ENCODE measurements around the gene TMTC4. TPM values are rescaled to one million over a fixed set of nuclear protein-coding genes. Genes with fewer than 3 reads are reported as not detected.
A peak's percentile ranks its signal among the peaks of the same experiment; 100 is the strongest.
"Not testable (repeated sequence)": the region's sequence is repeated elsewhere in the genome, so short reads cannot be mapped to it uniquely, and the experiment has no call there.

Gene TMTC4
- total RNA-seq, 1 experiment from 2014 or later = 31.1 TPM

GRCh38 chr13:100630555-100630954, 44.0 kb downstream of the TMTC4 start:
- no peak for DNase-seq (ENCODE audit: low spot score)

GRCh38 chr13:100627120-100627519, 47.5 kb downstream of the TMTC4 start:
- no peak for DNase-seq (ENCODE audit: low spot score)

GRCh38 chr13:100625447-100625846, 49.1 kb downstream of the TMTC4 start:
- DNase-seq (ENCODE audit: low spot score) = no peak

- DNase-seq (ENCODE audit: low spot score) = no peak
Observed at GRCh38 chr13:100620792-100621191, 53.8 kb downstream of the TMTC4 start.

GRCh38 chr13:100619940-100620339, 54.7 kb downstream of the TMTC4 start:
- no peak for DNase-seq (ENCODE audit: low spot score)

DNA sequence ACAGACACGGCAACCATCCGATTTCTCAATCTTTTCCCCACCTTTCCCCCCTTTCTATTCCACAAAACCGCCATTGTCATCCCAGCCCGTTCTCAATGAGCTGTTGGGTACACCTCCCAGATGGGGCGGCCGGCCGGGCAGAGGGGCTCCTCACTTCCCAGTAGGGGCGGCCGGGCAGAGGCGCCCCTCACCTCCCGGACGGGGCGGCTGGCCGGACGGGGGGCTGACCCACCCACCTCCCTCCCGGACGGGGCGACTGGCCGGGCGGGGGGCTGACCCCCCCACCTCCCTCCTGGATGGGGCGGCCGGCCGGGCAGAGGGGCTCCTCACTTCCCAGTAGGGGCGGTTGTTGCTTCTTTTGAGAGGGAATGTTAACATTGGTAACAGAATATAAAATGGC, 55.7 kb downstream of the TMTC4 start:
- DNase-seq (ENCODE audit: low spot score) = not testable (repeated sequence)

DNA sequence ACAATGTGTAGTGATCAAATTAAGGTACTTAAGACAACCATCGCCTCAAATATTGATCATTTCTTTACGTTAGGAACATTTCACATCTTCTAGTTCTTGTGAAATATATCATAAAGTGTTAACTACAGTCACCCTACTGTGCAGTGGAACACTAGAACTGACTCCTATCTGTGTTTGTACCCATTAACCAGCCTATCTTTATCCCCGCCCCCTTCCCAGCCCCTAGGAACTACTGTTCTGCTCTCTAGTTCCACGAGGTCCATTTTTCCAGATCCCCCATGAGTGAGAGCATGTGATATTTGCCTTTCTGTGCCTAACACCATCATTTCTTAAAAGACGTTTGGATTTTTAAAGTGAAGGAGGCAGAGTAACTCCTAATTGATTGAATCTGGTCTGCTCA, 61.6 kb downstream of the TMTC4 start:
- no peak for DNase-seq (ENCODE audit: low spot score)

GRCh38 chr13:100611678-100612492, 62.7 kb downstream of the TMTC4 start:
- peak; percentile 34 for DNase-seq (ENCODE audit: low spot score)

GRCh38 chr13:100610391-100611347, 63.9 kb downstream of the TMTC4 start:
- DNase-seq (ENCODE audit: low spot score) = no peak

DNA sequence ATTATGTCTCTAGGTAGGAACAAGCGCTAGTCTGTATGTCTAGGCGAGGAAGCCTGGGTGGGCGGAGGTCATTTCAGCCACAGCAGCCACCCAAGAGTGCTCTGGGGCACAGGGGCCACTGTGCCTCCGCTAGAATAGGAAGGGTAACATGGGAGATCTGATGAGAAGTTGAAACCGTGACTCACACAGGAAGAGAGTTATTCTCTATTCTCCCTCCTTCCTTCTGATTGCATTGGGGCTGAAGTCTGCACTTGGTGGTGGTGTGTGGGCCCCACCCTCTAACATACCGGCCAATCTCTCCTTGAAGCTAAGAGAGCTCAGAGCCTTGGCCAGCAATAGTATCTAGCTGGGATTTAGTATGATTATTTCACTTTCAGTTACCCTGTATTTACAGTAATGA, 65.7 kb downstream of the TMTC4 start:
- DNase-seq (ENCODE audit: low spot score) = no peak

GRCh38 chr13:100608489-100608888, 66.1 kb downstream of the TMTC4 start:
- no peak for DNase-seq (ENCODE audit: low spot score)

DNA sequence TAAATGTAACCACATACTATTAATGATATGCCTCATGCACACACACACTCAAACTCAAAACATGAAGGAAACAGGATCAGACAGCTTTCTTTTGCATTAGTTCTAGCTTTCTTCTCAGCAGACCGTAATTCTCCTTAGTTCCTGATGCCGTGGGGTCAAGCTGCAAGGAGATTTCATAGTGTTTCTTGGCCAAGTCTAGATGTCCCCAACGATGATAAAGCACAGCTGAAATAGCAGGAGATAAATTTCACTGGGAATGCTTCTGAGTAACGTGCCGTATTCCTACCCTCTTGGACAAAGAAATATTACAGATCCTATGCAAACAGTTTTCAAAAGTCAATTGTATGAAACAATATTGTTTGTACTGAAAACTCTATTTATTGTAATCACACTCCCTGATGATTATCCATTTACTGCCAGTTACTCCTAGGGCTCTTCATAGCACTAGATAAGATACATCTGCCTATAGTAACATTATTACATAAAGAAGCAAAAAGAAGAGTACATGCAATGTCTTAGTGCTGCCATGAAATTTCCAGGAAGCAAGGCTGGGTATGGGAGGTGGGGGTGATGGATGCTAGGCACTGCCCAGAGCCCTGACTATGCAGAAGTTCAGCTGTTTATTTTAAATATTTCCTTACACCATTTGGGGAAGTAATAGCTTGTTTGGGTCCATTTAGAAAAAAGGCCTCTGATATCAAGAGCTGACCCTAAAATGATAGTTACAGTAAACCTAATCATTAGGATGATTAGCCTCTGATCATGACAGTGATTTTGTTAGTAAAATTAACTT, 69.5 kb downstream of the TMTC4 start:
- no peak for DNase-seq (ENCODE audit: low spot score)

GRCh38 chr13:100602493-100603111, 72.0 kb downstream of the TMTC4 start:
- DNase-seq (ENCODE audit: low spot score) = no peak

- no peak for DNase-seq (ENCODE audit: low spot score)
Observed at GRCh38 chr13:100601716-100602115, 72.9 kb downstream of the TMTC4 start.

DNA sequence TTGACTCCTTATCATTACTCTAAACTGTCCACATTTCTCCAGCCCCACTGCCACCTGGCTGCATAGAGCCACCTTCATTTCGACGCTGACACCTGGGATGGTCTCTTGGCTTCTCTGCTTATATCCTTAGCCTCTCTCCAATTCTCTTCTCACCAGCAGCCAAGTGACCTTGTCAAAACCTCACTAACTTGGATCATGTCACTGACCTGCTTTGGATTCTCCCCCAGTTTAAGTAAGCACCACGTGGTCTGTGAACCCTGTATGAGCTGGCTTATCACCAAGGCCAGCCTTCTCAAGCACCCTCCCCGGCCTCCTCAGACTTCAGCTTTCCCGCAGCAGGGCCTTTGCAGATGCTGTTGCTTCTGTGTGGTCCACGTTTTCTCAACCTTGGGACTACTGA, 73.7 kb downstream of the TMTC4 start:
- no peak for DNase-seq (ENCODE audit: low spot score)

GRCh38 chr13:100600461-100600860, 74.1 kb downstream of the TMTC4 start:
- no peak for DNase-seq (ENCODE audit: low spot score)

DNA sequence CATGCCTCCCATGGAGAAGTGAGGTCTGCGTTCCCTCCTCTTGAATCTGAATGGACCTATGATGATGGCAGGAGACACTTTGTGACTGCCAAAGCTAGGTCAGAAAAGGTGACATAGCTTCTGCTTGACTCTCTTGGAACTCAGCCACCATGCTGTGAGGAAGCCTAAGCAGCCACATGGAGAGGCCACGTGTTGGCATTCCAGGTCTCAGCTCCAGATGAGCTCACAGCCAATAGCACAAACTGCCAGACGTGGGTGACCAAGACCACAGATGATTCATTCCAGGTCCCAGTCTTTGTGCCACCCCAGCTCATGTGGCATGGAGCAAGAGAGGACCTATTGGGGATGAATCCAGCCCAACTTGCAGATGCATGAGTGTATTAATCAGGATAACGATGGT, 77.3 kb downstream of the TMTC4 start:
- no peak for DNase-seq (ENCODE audit: low spot score)

DNA sequence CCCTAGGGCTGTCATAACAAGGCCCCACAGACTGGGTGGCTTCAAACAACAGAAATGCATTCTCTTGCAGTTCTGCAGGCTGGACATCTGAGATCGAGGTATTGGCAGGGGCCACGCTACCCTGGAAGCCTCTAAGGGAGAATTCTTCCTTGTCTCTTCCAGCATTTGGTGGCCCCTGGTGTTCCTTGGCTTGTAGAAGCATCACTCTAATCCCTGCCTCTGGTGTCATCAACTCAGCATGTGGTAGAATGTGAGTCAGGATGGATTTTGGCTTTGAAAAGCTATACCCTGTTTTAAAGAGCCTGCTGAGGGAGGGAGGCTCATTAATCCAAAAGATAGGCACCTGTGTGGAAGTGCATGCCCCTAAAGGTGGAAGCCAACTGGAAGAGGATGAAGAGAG, 78.1 kb downstream of the TMTC4 start:
- DNase-seq (ENCODE audit: low spot score) = no peak

- DNase-seq (ENCODE audit: low spot score) = peak; percentile 52
Observed at GRCh38 chr13:100594731-100595130, 79.9 kb downstream of the TMTC4 start.

DNA sequence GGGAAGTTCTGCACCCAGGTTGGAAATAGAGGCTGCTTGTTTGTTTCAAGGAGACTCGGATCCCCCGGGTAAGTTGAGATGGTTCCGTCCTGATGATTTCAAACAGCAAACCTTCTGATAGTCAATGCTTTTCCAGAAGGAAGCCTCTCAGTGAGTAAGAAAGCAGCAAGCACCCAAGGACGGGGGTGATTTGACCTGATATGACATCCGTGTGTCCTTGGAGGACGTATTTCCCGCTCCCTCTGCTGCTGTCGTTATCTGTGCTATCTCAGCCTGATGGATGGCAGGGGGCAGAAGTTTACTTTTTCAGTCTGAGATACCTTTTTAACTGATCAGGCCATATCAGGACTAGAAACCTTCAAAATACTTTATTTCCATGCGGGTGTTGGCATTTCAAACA, 80.3 kb downstream of the TMTC4 start:
- no peak for DNase-seq (ENCODE audit: low spot score)

DNA sequence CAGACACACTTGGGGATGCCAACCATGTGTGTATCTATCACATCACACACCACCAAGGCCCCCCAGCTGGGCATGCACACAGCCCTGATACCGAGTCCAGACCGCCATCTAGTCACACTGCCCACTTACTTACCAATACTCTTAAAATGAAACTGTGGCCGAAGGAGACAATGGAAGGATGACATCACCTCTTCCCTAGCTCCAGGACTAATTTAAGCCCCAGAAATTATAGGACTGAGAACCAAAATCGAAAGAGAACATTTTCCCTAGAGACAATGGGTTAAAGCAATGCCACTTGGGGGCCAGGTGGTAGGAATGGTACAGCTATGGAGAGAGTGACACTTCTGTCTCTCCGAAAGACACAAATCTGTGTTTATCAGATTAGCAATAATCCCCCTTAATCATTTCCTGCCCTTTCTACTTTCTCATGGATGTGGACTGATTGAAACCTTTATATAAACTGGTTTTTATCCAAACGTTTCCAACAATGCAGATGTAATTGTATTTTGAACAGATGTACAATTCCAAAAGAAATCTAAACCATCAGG, 85.3 kb downstream of the TMTC4 start:
- DNase-seq (ENCODE audit: low spot score) = no peak

All from HT-29 (cell line).